GM13977 (cell line): Measurements from ENCODE around the gene LIPC.

ENCODE experiments used
- DNase-seq: peaks from one replicate; pipeline ENCODE4 v3.0.0; 2012; ENCODE audit warnings: low spot score
- CTCF ChIP-seq: IDR thresholded peaks from 2 replicates; pipeline ENCODE4 v1.5.1; 2012; ENCODE audit warnings: mild to moderate bottlenecking, control low read depth; ENCODE audit not compliant: insufficient read depth; ENCODE audit errors: extremely low read depth, missing control alignments
- in situ Hi-C: fragments of 300-500 bp; cut with MboI; formaldehyde crosslinking; loops from one replicate; pipeline ENCODE4 v1.12.0; 2022; ENCODE audit warnings: low sequenced_read_pairs, low pct_unique_long_range_greater_than_20kb, mixed read lengths, inconsistent platforms; ENCODE audit not compliant: unreplicated experiment

LIPC gene

GRCh38 chr15:58501006-58501405, 69.2 kb downstream of the LIPC start:
- DNase-seq: no peak
- no peak for TF ChIP-seq CTCF
- in situ Hi-C loops: no loop called here

GRCh38 chr15:58501636-58502188, 69.9 kb downstream of the LIPC start:
- no peak for TF ChIP-seq CTCF
- in situ Hi-C loops: no loop called here
- no peak for DNase-seq

- DNase-seq: no peak
- TF ChIP-seq CTCF: no peak
- in situ Hi-C loops: no loop called here
Observed at GRCh38 chr15:58503139-58504027, 71.6 kb downstream of the LIPC start.

GRCh38 chr15:58504674-58505234, 73.0 kb downstream of the LIPC start:
- no peak for DNase-seq
- TF ChIP-seq CTCF: no peak
- in situ Hi-C loops: no loop called here

GRCh38 chr15:58505581-58505980, 73.8 kb downstream of the LIPC start:
- in situ Hi-C loops: no loop called here
- TF ChIP-seq CTCF: no peak
- no peak for DNase-seq

GRCh38 chr15:58506064-58506490, 74.3 kb downstream of the LIPC start:
- in situ Hi-C loops: no loop called here
- TF ChIP-seq CTCF: no peak
- no peak for DNase-seq
